Gastroesophageal sphincter (tissue), 3 donors: Measurements from ENCODE around the gene FAM163A.

Experiments
- CTCF ChIP-seq, 4 experiments: fragments of 200-600 bp in 2 of 4; fragments of 450-650 bp in 2 of 4; sonication (generic) in 1 of 4; IDR thresholded peaks; one replicate each; pipeline ENCODE4 v1.5.1; 2017 to 2019; ENCODE audit warnings: antibody characterized with exemption in 4 of 4, mild to moderate bottlenecking in 2 of 4, moderate library complexity in 2 of 4
- EP300 ChIP-seq: sonication (generic); formaldehyde crosslinking; IDR thresholded peaks from one replicate; pipeline ENCODE4 v1.6.1; 2017; ENCODE audit warnings: antibody characterized with exemption, mild to moderate bottlenecking
- POLR2A ChIP-seq, 2 donors: fragments of 450-650 bp; IDR thresholded peaks; one replicate each; pipeline ENCODE4 v1.6.1; 2017; ENCODE audit warnings: antibody characterized with exemption in 2 of 2, mild to moderate bottlenecking in 2 of 2, moderate library complexity in 1 of 2
- POLR2AphosphoS5 ChIP-seq: sonication (generic); formaldehyde crosslinking; IDR thresholded peaks from one replicate; pipeline ENCODE4 v1.6.1; 2017; ENCODE audit warnings: antibody characterized with exemption

- TF ChIP-seq CTCF (IDR thresholded peaks at IDR 0.05) (no peak), POLR2A (IDR thresholded peaks at IDR 0.05) (no peak), EP300 (no peak), POLR2AphosphoS5 (no peak)
Observed at GRCh38 chr1:179807691-179808485, 64.8 kb downstream of the FAM163A start.
